Measurements from ENCODE around the gene ZP2.

- TF ChIP-seq CTCF (IDR thresholded peaks at IDR 0.05) (no peak), ZFX (IDR thresholded peaks at IDR 0.05; ENCODE audit: borderline replicate concordance) (no peak)
Observed at GRCh38 chr16:21167929-21168602, 43.3 kb downstream of the ZP2 start.
